SK-N-SH (cell line): Measurements from ENCODE around the gene SLAMF6. TPM values are rescaled to one million over a fixed set of nuclear protein-coding genes. Genes with fewer than 3 reads are reported as not detected.

Experiments used
- CTCF ChIA-PET: fragments of 300-600, 350-600 bp; formaldehyde crosslinking; extraction: SDS; loops from one replicate; lab custom pipeline; 2021; lab: Yijun Ruan, JAX
- POLR2A ChIA-PET: fragments of 350-600 bp; sonication (Branson Sonifier 250); formaldehyde crosslinking; extraction: SDS; loops from one replicate; lab custom pipeline; 2020; ENCODE audit warnings: antibody characterized with exemption, inconsistent platforms; lab: Yijun Ruan, JAX
- DNase-seq: peaks from one replicate; pipeline ENCODE4 v3.0.0; 2012
- H2AFZ ChIP-seq: fragments of 200-600 bp; sonication (generic); 2 replicates; pipeline ENCODE4 v1.8.1; 2016; ENCODE audit warnings: antibody characterized with exemption, mild to moderate bottlenecking, low read depth
- H3F3A ChIP-seq: fragments of 200-600 bp; sonication (generic); replicated peaks from 2 replicates; pipeline ENCODE3; 2016; ENCODE audit warnings: antibody characterized with exemption, mild to moderate bottlenecking; ENCODE audit not compliant: insufficient read depth
- H3K27ac ChIP-seq, 2 experiments: fragments of 200-500 bp in 1 of 2; fragments of 200-600 bp in 1 of 2; sonication (Bioruptor generic) in 1 of 2; sonication (generic), shearing (Covaris generic) in 1 of 2; 2 replicates each; pipeline versions ENCODE4 v1.5.1 to v1.6.1; 2014 to 2016; ENCODE audit warnings: low read depth in 2 of 2, inconsistent platforms in 1 of 2, low read length in 1 of 2, mild to moderate bottlenecking in 1 of 2, mixed read lengths in 1 of 2
- H3K27me3 ChIP-seq: fragments of 200-600 bp; sonication (generic), shearing (Covaris generic); 2 replicates; pipeline ENCODE4 v1.6.1; 2016; ENCODE audit warnings: mixed run types; ENCODE audit not compliant: insufficient read depth
- H3K36me3 ChIP-seq, 2 experiments: fragments of 200-500 bp in 1 of 2; fragments of 200-600 bp in 1 of 2; sonication (Bioruptor generic) in 1 of 2; sonication (generic) in 1 of 2; replicated peaks in 1 of 2; 2 replicates each; pipeline versions ENCODE3 to v1.5.1; 2014 to 2016; ENCODE audit warnings: low read length in 1 of 2, mild to moderate bottlenecking in 1 of 2; ENCODE audit not compliant: insufficient read depth in 2 of 2, control insufficient read depth in 1 of 2
- H3K4me1 ChIP-seq, 2 experiments: fragments of 200-500 bp in 1 of 2; fragments of 200-600 bp in 1 of 2; sonication (Bioruptor generic) in 1 of 2; sonication (generic), shearing (Covaris generic) in 1 of 2; 2 replicates each; pipeline versions ENCODE4 v1.5.1 to v1.6.1; 2014 to 2016; ENCODE audit warnings: low read depth in 1 of 2, low read length in 1 of 2, mixed run types in 1 of 2; ENCODE audit not compliant: insufficient read depth in 2 of 2, control insufficient read depth in 1 of 2
- H3K4me2 ChIP-seq: fragments of 200-600 bp; sonication (generic), shearing (Covaris generic); 2 replicates; pipeline ENCODE4 v1.6.1; 2017; ENCODE audit warnings: mixed run types
- H3K4me3 ChIP-seq, 2 experiments: fragments of 200-500 bp in 1 of 2; fragments of 200-600 bp in 1 of 2; sonication (Bioruptor generic) in 1 of 2; sonication (generic), shearing (Covaris generic) in 1 of 2; 2 replicates each; pipeline versions ENCODE4 v1.5.1 to v1.8.1; 2014 to 2016; ENCODE audit warnings: low read depth in 2 of 2, inconsistent platforms in 1 of 2, low read length in 1 of 2, mild to moderate bottlenecking in 1 of 2, mixed read lengths in 1 of 2, moderate library complexity in 1 of 2
- H3K79me2 ChIP-seq: fragments of 200-600 bp; sonication (generic); 2 replicates; pipeline ENCODE4 v1.8.1; 2017; ENCODE audit warnings: mild to moderate bottlenecking; ENCODE audit not compliant: insufficient read depth
- H3K9ac ChIP-seq: fragments of 200-600 bp; sonication (generic); 2 replicates; pipeline ENCODE4 v1.6.1; 2017; ENCODE audit warnings: mixed run types
- H3K9me2 ChIP-seq: fragments of 200-600 bp; sonication (generic); 2 replicates; pipeline ENCODE4 v1.6.1; 2017; ENCODE audit warnings: mixed run types
- H3K9me3 ChIP-seq: fragments of 200-600 bp; sonication (generic); 2 replicates; pipeline ENCODE4 v1.6.1; 2017; ENCODE audit warnings: mixed run types, mild to moderate bottlenecking, moderate library complexity
- H4K20me1 ChIP-seq: fragments of 200-600 bp; sonication (generic); 2 replicates; pipeline ENCODE4 v1.6.1; 2017; ENCODE audit warnings: mild to moderate bottlenecking, mixed run types; ENCODE audit not compliant: insufficient read depth
- CHD2 ChIP-seq: fragments of 150-350 bp; IDR thresholded peaks from 2 replicates; pipeline ENCODE4 v1.6.1; 2018; ENCODE audit warnings: low read length; ENCODE audit not compliant: partially characterized antibody
- ELF1 ChIP-seq: IDR thresholded peaks from 2 replicates; pipeline ENCODE4 v1.4.0; 2012
- EP300 ChIP-seq, 2 experiments: IDR thresholded peaks; 2 replicates each; pipeline versions ENCODE4 v1.4.0 to v1.6.1; 2012; ENCODE audit warnings: borderline replicate concordance in 1 of 2, low read depth in 1 of 2, low read length in 1 of 2
- EZH2phosphoT487 ChIP-seq: fragments of 200-600 bp; sonication (generic); IDR thresholded peaks from 2 replicates; pipeline ENCODE4 v1.6.1; 2017; ENCODE audit warnings: low read depth, mixed run types, mild to moderate bottlenecking, antibody characterized with exemption, moderate library complexity, borderline replicate concordance
- FOSL2 ChIP-seq: IDR thresholded peaks from 2 replicates; pipeline ENCODE4 v1.4.0; 2012; ENCODE audit warnings: low read depth, mild to moderate bottlenecking, moderate library complexity, borderline replicate concordance
- FOXJ3 ChIP-seq: sonication (generic); formaldehyde crosslinking; IDR thresholded peaks from 2 replicates; pipeline ENCODE4 v1.5.1; 2020; ENCODE audit warnings: mild to moderate bottlenecking, missing genetic modification reagents
- FOXM1 ChIP-seq: IDR thresholded peaks from 2 replicates; pipeline ENCODE4 v1.4.0; 2012; ENCODE audit warnings: low read depth, mild to moderate bottlenecking
- GATA2 ChIP-seq: sonication (generic); formaldehyde crosslinking; IDR thresholded peaks from 2 replicates; pipeline ENCODE4 v1.5.0; 2020; ENCODE audit warnings: mild to moderate bottlenecking, missing genetic modification reagents
- IRF3 ChIP-seq: fragments of 150-350 bp; IDR thresholded peaks from 2 replicates; pipeline ENCODE4 v1.6.1; 2016; ENCODE audit warnings: mild to moderate bottlenecking, low read depth, low read length
- JUND ChIP-seq: IDR thresholded peaks from 2 replicates; pipeline ENCODE4 v1.4.0; 2012
- MAX ChIP-seq: IDR thresholded peaks from 2 replicates; pipeline ENCODE4 v1.4.0; 2012; ENCODE audit warnings: low read depth
- MEF2A ChIP-seq: IDR thresholded peaks from 2 replicates; pipeline ENCODE4 v1.4.0; 2012; ENCODE audit warnings: low read depth, borderline replicate concordance
- NFIC ChIP-seq: IDR thresholded peaks from 2 replicates; pipeline ENCODE4 v1.4.0; 2012; ENCODE audit warnings: borderline replicate concordance
- NRF1 ChIP-seq: IDR thresholded peaks from 2 replicates; pipeline ENCODE4 v1.6.1; 2012; ENCODE audit warnings: low read depth, mild to moderate bottlenecking, low read length
- POLR2AphosphoS5 ChIP-seq: IDR thresholded peaks from 2 replicates; pipeline ENCODE4 v1.6.1; 2012; ENCODE audit warnings: low read depth, low read length
- RCOR1 ChIP-seq: fragments of 150-350 bp; IDR thresholded peaks from 2 replicates; pipeline ENCODE4 v1.6.1; 2017; ENCODE audit warnings: antibody characterized with exemption, low read length
- TCF12 ChIP-seq: IDR thresholded peaks from 2 replicates; pipeline ENCODE4 v1.4.0; 2012
- TEAD4 ChIP-seq: IDR thresholded peaks from 2 replicates; pipeline ENCODE4 v1.4.0; 2012; ENCODE audit warnings: mild to moderate bottlenecking, borderline replicate concordance; ENCODE audit not compliant: insufficient read depth
- ZBTB33 ChIP-seq: IDR thresholded peaks from 2 replicates; pipeline ENCODE4 v1.4.0; 2012; ENCODE audit warnings: low read depth, borderline replicate concordance
- WGBS: methylation state at CpG from one replicate; pipeline ENCODE4 v1.1.6; 2017; ENCODE audit warnings: low lambda C conversion rate; 5-methylcytosine and 5-hydroxymethylcytosine counted together
- polyA plus RNA-seq, 3 experiments: library from polyadenylated mRNA; depleted of rRNA; stranded (reverse); fragments of >200 nt; gene quantifications; 2 replicates each; pipeline ENCODE4 v1.2.3, GENCODE V29; 2012
- TF ChIP-seq, protein P1 (sequence below): IDR thresholded peaks from 2 replicates; pipeline ENCODE4; 2012

Gene SLAMF6
- polyA plus RNA-seq, 1 of the 3 experiments (the other 2 are of a cell fraction) = not detected

GRCh38 chr1:160459056-160459455, 64.0 kb downstream of the SLAMF6 start:
- no peak for DNase-seq
- Histone ChIP-seq H3K79me2 (no peaks in the 10 kb centered on the region), H3K9me2 (no peaks in the 10 kb centered on the region), H3K4me2 (no peak overlapping the region), H3K9me3 (no peaks in the 10 kb centered on the region), H3K9ac (no peak overlapping the region), H3F3A (no peaks in the 10 kb centered on the region), H3K36me3 (no peaks in the 10 kb centered on the region), H4K20me1 (no peaks in the 10 kb centered on the region), H3K27me3 (no peaks in the 10 kb centered on the region; the same call in 1 of the 2 replicates), H3K4me3 (no peak overlapping the region), H3K27ac (no peak overlapping the region), H3K4me1 (no peaks in the 10 kb centered on the region), H2AFZ (no peak overlapping the region)
- ChIA-PET POLR2A (no interaction called here), CTCF (no interaction called here)
- no peak for TF ChIP-seq JUND
- no peak for TF ChIP-seq FOXJ3 (CRISPR knock-in tag)
- no peak for TF ChIP-seq EZH2phosphoT487
- TF ChIP-seq TEAD4 = no peak
- TF ChIP-seq NFIC = no peak
- no peak for TF ChIP-seq GATA2 (CRISPR knock-in tag)
- WGBS = 6% methylated on average over 2 of the region's 2 CpGs

DNA sequence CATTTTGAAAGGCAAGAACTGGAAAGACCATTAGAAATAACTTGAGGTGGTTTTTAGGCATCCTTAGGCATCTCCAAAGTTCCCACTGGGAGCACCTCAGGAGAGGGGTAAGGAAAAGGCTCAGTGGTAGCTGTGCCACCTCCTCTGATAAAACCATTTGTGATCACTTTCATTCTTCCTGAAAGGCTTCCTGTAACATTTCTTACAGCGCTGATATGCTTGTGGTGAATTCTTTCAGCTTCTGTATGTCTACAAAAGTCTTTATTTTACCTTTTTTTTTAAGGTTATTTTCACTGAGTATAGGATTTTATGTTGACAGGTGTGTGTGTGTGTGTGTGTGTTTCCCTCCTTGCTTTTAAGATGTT, 67.9 kb downstream of the SLAMF6 start:
- Histone ChIP-seq H3K9me3 (no peaks in the 10 kb centered on the region), H3K27ac (no peak overlapping the region), H2AFZ (no peak overlapping the region), H3K79me2 (no peaks in the 10 kb centered on the region), H3K4me1 (no peaks in the 10 kb centered on the region), H3K9me2 (no peaks in the 10 kb centered on the region), H3K27me3 (peaks cover 9% of the 10 kb centered on the region; the same call in 1 of the 2 replicates), H3K4me3 (no peak overlapping the region), H3K4me2 (no peak overlapping the region), H4K20me1 (no peaks in the 10 kb centered on the region), H3K9ac (no peak overlapping the region), H3K36me3 (no peaks in the 10 kb centered on the region), H3F3A (no peaks in the 10 kb centered on the region)
- POLR2A ChIA-PET = no interaction called here
- no peak for DNase-seq
- no peak for TF ChIP-seq EP300 (IDR thresholded peaks at IDR 0.05; ENCODE audit: borderline replicate concordance in 1 of 2, low read depth in 1 of 2, low read length in 1 of 2)
- no peak for TF ChIP-seq IRF3
- TF ChIP-seq, protein P1, sequence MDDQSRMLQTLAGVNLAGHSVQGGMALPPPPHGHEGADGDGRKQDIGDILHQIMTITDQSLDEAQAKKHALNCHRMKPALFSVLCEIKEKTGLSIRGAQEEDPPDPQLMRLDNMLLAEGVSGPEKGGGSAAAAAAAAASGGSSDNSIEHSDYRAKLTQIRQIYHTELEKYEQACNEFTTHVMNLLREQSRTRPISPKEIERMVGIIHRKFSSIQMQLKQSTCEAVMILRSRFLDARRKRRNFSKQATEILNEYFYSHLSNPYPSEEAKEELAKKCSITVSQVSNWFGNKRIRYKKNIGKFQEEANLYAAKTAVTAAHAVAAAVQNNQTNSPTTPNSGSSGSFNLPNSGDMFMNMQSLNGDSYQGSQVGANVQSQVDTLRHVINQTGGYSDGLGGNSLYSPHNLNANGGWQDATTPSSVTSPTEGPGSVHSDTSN = no peak
- TF ChIP-seq MAX = no peak
- TF ChIP-seq CHD2 = no peak
- TF ChIP-seq FOXM1 = no peak
- no peak for TF ChIP-seq NFIC
- TF ChIP-seq ZBTB33 = no peak
- no peak for TF ChIP-seq TCF12
- no peak for TF ChIP-seq NRF1
- no peak for TF ChIP-seq RCOR1
- no peak for TF ChIP-seq FOXJ3 (CRISPR knock-in tag)
- TF ChIP-seq MEF2A = no peak
- no peak for TF ChIP-seq JUND
- TF ChIP-seq GATA2 (CRISPR knock-in tag) = no peak
- no peak for TF ChIP-seq ELF1
- TF ChIP-seq TEAD4 = no peak
- TF ChIP-seq POLR2AphosphoS5 = no peak
- TF ChIP-seq FOSL2 = no peak
- 25% methylated on average over 1 of the region's 1 CpG for WGBS
- CTCF ChIA-PET = interaction anchor here (0.5 kb wide), 1 partner anchor 1259 kb away, joined by 3 read pairs; no protein-coding TSS in a partner anchor
